PC-3 (cell line): ENCODE data around the gene ARHGEF16. TPM values are rescaled to one million over a fixed set of nuclear protein-coding genes. Genes with fewer than 3 reads are reported as not detected.
A peak's percentile ranks its signal among the peaks of the same experiment; 100 is the strongest.

Source experiments
- ATAC-seq: fragments of 200-7000 bp; cut with Tn5 transposase; 2 replicates; pipeline ENCODE4 v1.9.1; 2020; ENCODE audit warnings: mild to moderate bottlenecking, moderate library complexity
- BruUV-seq: library from RNA; stranded (reverse); fragments of 400-500 nt; replicated peaks from 2 replicates; lab custom pipeline; 2021; lab: Mats Ljungman, UMichigan
- CTCF ChIA-PET: fragments of 300-600 bp; sonication (Branson Sonifier 250); formaldehyde crosslinking; loops from one replicate; lab custom pipeline; 2022; ENCODE audit warnings: antibody characterized with exemption; lab: Charles Lee
- POLR2A ChIA-PET: fragments of 300-600 bp; sonication (Branson Sonifier 250); formaldehyde crosslinking; loops from one replicate; lab custom pipeline; 2022; ENCODE audit warnings: antibody characterized with exemption; ENCODE audit not compliant: unreplicated experiment; lab: Charles Lee
- DNase-seq: peaks from one replicate; pipeline ENCODE4 v3.0.0-alpha.2; 2015
- H2AFZ ChIP-seq: fragments of 300-600 bp; sonication (generic); 2 replicates; pipeline ENCODE4 v1.6.0; 2016; ENCODE audit warnings: antibody characterized with exemption, low read length
- H3F3A ChIP-seq: fragments of 300-600 bp; sonication (generic); one replicate; pipeline ENCODE4 v1.6.0; 2017; ENCODE audit warnings: antibody characterized with exemption, low read length, control low read depth, mild to moderate bottlenecking; ENCODE audit not compliant: unreplicated experiment
- H3K27ac ChIP-seq: fragments of 300-600 bp; sonication (generic); 2 replicates; pipeline ENCODE4 v1.5.1; 2016; ENCODE audit warnings: mild to moderate bottlenecking, low read length
- H3K27me3 ChIP-seq: fragments of 300-600 bp; sonication (generic); 2 replicates; pipeline ENCODE4 v1.6.1; 2016; ENCODE audit warnings: low read length, mixed read lengths
- H3K36me3 ChIP-seq: fragments of 300-600 bp; sonication (generic); 2 replicates; pipeline ENCODE4 v1.6.1; 2016; ENCODE audit warnings: low read depth, mixed run types, low read length, mixed read lengths
- H3K4me1 ChIP-seq: fragments of 300-600 bp; sonication (generic); 2 replicates; pipeline ENCODE4 v1.5.1; 2016; ENCODE audit warnings: low read length; ENCODE audit not compliant: insufficient read depth
- H3K4me2 ChIP-seq: fragments of 300-600 bp; sonication (generic); 2 replicates; pipeline ENCODE4 v1.6.0; 2016; ENCODE audit warnings: low read length
- H3K4me3 ChIP-seq: fragments of 300-600 bp; sonication (generic); 2 replicates; pipeline ENCODE4 v1.5.1; 2016; ENCODE audit warnings: mild to moderate bottlenecking, low read length, mixed read lengths
- H3K79me2 ChIP-seq: fragments of 300-600 bp; sonication (generic); 2 replicates; pipeline ENCODE4 v1.6.1; 2017; ENCODE audit warnings: low read length, mixed read lengths
- H3K9ac ChIP-seq: fragments of 300-600 bp; sonication (generic); 2 replicates; pipeline ENCODE4 v1.6.0; 2016; ENCODE audit warnings: mild to moderate bottlenecking, low read length
- H3K9me2 ChIP-seq: fragments of 300-600 bp; sonication (generic); replicated peaks from 2 replicates; pipeline ENCODE4 v1.6.1; 2016; ENCODE audit warnings: mixed run types, low read length, mixed read lengths
- H3K9me3 ChIP-seq: fragments of 300-600 bp; sonication (generic); 2 replicates; pipeline ENCODE4 v1.6.1; 2016; ENCODE audit warnings: low read length, mixed read lengths
- H4K20me1 ChIP-seq: fragments of 300-600 bp; sonication (generic); 2 replicates; pipeline ENCODE4 v1.6.1; 2016; ENCODE audit warnings: low read length, mixed read lengths
- CTCF ChIP-seq: fragments of 300-600 bp; sonication (generic); conservative IDR thresholded peaks from 2 replicates; pipeline ENCODE4 v1.5.1; 2017; ENCODE audit warnings: antibody characterized with exemption, low read depth, mild to moderate bottlenecking, low read length
- EZH2 ChIP-seq: fragments of 300-600 bp; sonication (generic); IDR thresholded peaks from one replicate; pipeline ENCODE4 v1.6.1; 2017; ENCODE audit warnings: antibody characterized with exemption, mild to moderate bottlenecking, low read length; ENCODE audit not compliant: unreplicated experiment
- EZH2phosphoT487 ChIP-seq: fragments of 300-600 bp; sonication (generic); IDR thresholded peaks from 2 replicates; pipeline ENCODE4 v1.6.1; 2018; ENCODE audit warnings: mild to moderate bottlenecking, antibody characterized with exemption, low read length, borderline replicate concordance
- intact Hi-C: fragments of 100-400 bp; cut with micrococcal nuclease; formaldehyde crosslinking; loops from 2 replicates; pipeline ENCODE4 v1.9.0; 2023
- total RNA-seq: library from RNA; depleted of rRNA; stranded (reverse); fragments of >200 nt; gene quantifications from 2 replicates; pipeline ENCODE4 v1.2.3, GENCODE V29; 2014

ARHGEF16 gene
- total RNA-seq, 1 experiment from 2014 or later = 54.3 TPM

GRCh38 chr1:3430406-3430805 lies 24.1 kb upstream of the ARHGEF16 start:
- ChIA-PET POLR2A (no interaction called here), CTCF (no interaction called here)
- H3F3A ChIP-seq = no peaks in the 10 kb centered on the region
- intact Hi-C loops = no loop called here
- no peaks in the 10 kb centered on the region for H3K36me3 ChIP-seq
- H2AFZ ChIP-seq = no peak overlapping the region
- peaks cover 32% of the 10 kb centered on the region for H3K27me3 ChIP-seq
- DNase-seq (no peak), ATAC-seq (no peak)
- H4K20me1 ChIP-seq = no peaks in the 10 kb centered on the region
- H3K9ac ChIP-seq = no peak overlapping the region
- H3K4me2 ChIP-seq = no peak overlapping the region
- no peak for TF ChIP-seq CTCF
- TF ChIP-seq EZH2phosphoT487 = no peak
- TF ChIP-seq EZH2 = no peak
- H3K9me3 ChIP-seq = no peaks in the 10 kb centered on the region
- no peaks in the 10 kb centered on the region for H3K79me2 ChIP-seq
- no peaks in the 10 kb centered on the region for H3K9me2 ChIP-seq
- no peak overlapping the region for H3K27ac ChIP-seq
- no peaks in the 10 kb centered on the region for H3K4me1 ChIP-seq
- H3K4me3 ChIP-seq = no peak overlapping the region
- BruUV-seq = no TSS peak

DNA sequence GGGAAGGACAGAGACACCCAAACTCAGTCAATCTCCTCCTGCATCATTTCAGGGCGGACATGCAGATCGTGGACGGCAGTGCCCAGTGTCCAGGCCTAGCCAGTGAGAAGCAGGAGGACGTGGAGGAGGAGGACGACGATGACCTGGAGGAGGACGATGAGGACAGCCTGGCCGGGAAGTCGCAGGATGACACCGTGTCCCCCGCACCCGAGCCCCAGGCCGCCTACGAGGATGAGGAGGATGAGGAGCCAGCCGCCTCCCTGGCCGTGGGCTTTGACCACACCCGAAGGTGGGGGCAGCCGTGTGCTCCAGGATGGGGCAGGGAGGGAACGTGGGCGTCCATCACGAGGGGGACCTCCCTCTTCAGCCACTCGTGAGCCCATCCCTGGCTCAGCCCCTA lies 23.6 kb upstream of the ARHGEF16 start:
- ChIA-PET CTCF (no interaction called here), POLR2A (no interaction called here)
- no peak overlapping the region for H3K9ac ChIP-seq
- DNase-seq (no peak), ATAC-seq (no peak)
- no peaks in the 10 kb centered on the region for H3K4me1 ChIP-seq
- H3F3A ChIP-seq = no peaks in the 10 kb centered on the region
- H3K27ac ChIP-seq = no peak overlapping the region
- intact Hi-C loops = no loop called here
- no peaks in the 10 kb centered on the region for H4K20me1 ChIP-seq
- H3K9me2 ChIP-seq = no peaks in the 10 kb centered on the region
- BruUV-seq = no TSS peak
- peaks cover 34% of the 10 kb centered on the region for H3K27me3 ChIP-seq
- H2AFZ ChIP-seq = no peak overlapping the region
- no peaks in the 10 kb centered on the region for H3K9me3 ChIP-seq
- no peak overlapping the region for H3K4me3 ChIP-seq
- no peak for TF ChIP-seq EZH2phosphoT487
- TF ChIP-seq CTCF = no peak
- no peak for TF ChIP-seq EZH2
- H3K79me2 ChIP-seq = no peaks in the 10 kb centered on the region
- no peaks in the 10 kb centered on the region for H3K36me3 ChIP-seq
- no peak overlapping the region for H3K4me2 ChIP-seq

- TF ChIP-seq EZH2 = no peak
- no peak for TF ChIP-seq EZH2phosphoT487
- TF ChIP-seq CTCF = peak; percentile 64
- H3K27ac ChIP-seq = no peak overlapping the region
- POLR2A ChIA-PET = no interaction called here
- intact Hi-C loops = no loop called here
- CTCF ChIA-PET = no interaction called here
- no peaks in the 10 kb centered on the region for H3K79me2 ChIP-seq
- H3K9ac ChIP-seq = no peak overlapping the region
- H3K4me3 ChIP-seq = no peak overlapping the region
- no TSS peak for BruUV-seq
- DNase-seq (peak; percentile 31), ATAC-seq (peak; percentile 81)
- H3K4me1 ChIP-seq = no peaks in the 10 kb centered on the region
- H3K27me3 ChIP-seq = peaks cover 38% of the 10 kb centered on the region
- no peak overlapping the region for H2AFZ ChIP-seq
- no peak overlapping the region for H3K4me2 ChIP-seq
- no peaks in the 10 kb centered on the region for H4K20me1 ChIP-seq
- H3K9me2 ChIP-seq = no peaks in the 10 kb centered on the region
- no peaks in the 10 kb centered on the region for H3K9me3 ChIP-seq
- H3K36me3 ChIP-seq = no peaks in the 10 kb centered on the region
- no peaks in the 10 kb centered on the region for H3F3A ChIP-seq
Observed at GRCh38 chr1:3431266-3431665, 23.2 kb upstream of the ARHGEF16 start.
